HEK293T (cell line): ENCODE measurements around the gene PDE7B.

Experiments
- ARNT ChIP-seq: fragments of 450-650 bp; IDR thresholded peaks from 2 replicates; pipeline ENCODE4 v1.6.1; 2017; ENCODE audit warnings: mild to moderate bottlenecking
- ELF4 ChIP-seq: fragments of 450-650 bp; IDR thresholded peaks from 2 replicates; pipeline ENCODE4 v1.6.1; 2017; ENCODE audit warnings: antibody characterized with exemption
- FOXM1 ChIP-seq: fragments of 450-650 bp; IDR thresholded peaks from 2 replicates; pipeline ENCODE4 v1.6.1; 2017; ENCODE audit warnings: mild to moderate bottlenecking, borderline replicate concordance
- HDGF ChIP-seq: fragments of 450-650 bp; IDR thresholded peaks from 2 replicates; pipeline ENCODE4 v1.6.1; 2017; ENCODE audit warnings: antibody characterized with exemption, borderline replicate concordance
- L3MBTL2 ChIP-seq: fragments of 450-650 bp; conservative IDR thresholded peaks from 2 replicates; pipeline ENCODE4 v1.6.1; 2016; ENCODE audit warnings: mild to moderate bottlenecking
- NFRKB ChIP-seq: fragments of 450-650 bp; IDR thresholded peaks from 2 replicates; pipeline ENCODE4 v1.6.1; 2016; ENCODE audit warnings: mild to moderate bottlenecking, moderate library complexity
- SP1 ChIP-seq: fragments of 450-650 bp; IDR thresholded peaks from 2 replicates; pipeline ENCODE4 v1.6.1; 2017
- ZNF384 ChIP-seq: fragments of 450-650 bp; IDR thresholded peaks from 2 replicates; pipeline ENCODE4 v1.6.1; 2016

DNA sequence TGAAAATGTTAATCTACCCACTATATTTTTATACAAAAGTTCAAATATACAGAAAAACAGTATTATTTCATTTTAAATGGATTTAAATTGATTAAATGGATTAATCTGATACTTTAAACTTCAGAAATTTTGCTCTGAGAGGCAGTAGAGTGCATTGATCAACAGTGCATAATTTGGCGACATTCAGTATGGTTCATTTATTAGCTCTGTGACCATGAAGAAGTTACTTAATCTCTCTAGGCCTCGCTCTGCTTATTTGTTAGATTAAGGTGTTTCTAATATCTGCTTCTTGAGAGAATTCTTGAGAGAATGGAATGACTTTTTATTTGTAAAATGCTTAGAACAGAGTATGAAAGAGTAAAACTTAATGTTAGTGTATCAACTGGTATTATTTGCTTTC is 8.9 kb downstream of the PDE7B start:
- TF ChIP-seq ELF4 (no peak), L3MBTL2 (no peak), ARNT (no peak), FOXM1 (no peak), NFRKB (no peak), ZNF384 (no peak), SP1 (no peak), HDGF (no peak)
